Embryonic facial prominence (tissue), 1 donor: ENCODE results near the gene TIE1.

Experiments
- DNase-seq: peaks from one replicate; pipeline ENCODE4 v3.0.0-alpha.2; 2016; ENCODE audit errors: extremely low spot score

TIE1 gene

GRCh38 chr1:43312663-43313515 lies 12.1 kb downstream of the TIE1 start:
- no peak for DNase-seq

- DNase-seq = no peak
Measured at GRCh38 chr1:43313771-43314170, 13.0 kb downstream of the TIE1 start.

GRCh38 chr1:43314233-43314632 lies 13.5 kb downstream of the TIE1 start:
- DNase-seq = no peak

- DNase-seq = no peak
Measured at GRCh38 chr1:43315481-43315880, 14.7 kb downstream of the TIE1 start.

DNA sequence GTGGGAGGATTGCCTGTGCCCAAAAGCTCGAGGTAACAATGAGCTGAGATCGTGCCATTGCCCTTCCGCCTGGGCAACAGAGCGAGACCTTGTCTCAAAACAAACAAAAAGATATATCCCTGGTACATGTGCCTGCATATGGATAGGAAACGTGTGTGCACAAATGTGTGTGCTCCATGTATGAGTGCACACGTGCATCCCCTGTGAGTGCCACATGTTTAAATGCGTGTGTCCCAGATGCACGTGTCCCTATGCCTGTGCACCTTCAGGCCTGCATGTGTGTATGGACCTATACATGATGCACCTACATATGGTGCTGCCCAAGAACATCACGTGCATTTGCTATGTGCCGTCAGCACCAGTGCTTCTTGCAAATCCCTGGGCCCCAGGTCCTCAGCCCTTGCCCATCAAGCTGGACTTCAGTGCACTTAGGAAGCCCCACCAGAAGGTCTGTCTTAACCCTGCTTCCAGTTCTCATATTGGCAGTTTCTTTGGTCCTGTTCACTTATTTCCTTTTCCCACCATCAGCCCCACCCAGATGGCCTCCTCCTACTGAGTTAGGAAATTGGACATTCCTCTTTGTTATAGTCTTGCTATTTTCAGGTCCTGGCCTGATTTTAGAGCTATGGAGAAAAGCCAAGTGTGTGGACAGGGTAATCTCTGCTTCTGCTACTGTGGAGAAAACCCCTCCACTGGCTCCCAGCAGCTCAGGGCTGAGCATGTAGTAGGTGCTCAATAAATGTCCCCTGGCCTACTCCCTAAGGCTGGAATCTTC lies 15.4 kb downstream of the TIE1 start:
- DNase-seq = no peak

DNA sequence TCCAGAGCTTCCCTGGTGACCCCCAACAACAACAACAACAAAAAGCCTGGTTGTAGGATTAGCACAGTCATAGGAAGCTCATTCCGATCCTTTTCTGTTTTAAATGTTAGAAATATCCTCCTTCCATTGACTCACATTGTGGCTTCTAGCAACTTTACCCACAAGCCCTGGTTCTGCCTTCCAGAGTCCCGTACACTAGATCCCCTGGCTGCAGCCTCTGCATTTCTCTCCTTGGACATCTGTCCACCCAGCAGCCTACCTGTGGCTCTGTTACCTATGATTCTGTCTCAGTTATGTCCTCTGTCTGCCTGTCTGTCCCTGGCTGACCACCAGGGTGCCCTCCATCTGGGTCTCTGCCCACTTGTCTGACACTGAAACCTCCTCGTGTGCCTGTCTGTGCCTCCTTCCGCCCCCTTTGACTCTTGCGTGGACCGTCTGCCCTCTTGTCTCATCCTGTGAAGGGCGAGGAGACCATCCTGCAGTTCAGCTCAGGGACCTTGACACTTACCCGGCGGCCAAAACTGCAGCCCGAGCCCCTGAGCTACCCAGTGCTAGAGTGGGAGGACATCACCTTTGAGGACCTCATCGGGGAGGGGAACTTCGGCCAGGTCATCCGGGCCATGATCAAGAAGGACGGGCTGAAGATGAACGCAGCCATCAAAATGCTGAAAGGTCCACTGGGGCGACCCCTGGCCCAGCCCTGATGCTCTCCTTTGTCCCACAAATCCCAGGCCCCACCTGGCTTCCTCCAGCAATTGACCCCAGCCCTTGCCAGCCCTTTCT lies 16.1 kb downstream of the TIE1 start:
- DNase-seq = no peak

- DNase-seq = no peak
Measured at GRCh38 chr1:43317817-43318471, 17.2 kb downstream of the TIE1 start.

GRCh38 chr1:43318831-43319230 lies 18.0 kb downstream of the TIE1 start:
- no peak for DNase-seq

DNA sequence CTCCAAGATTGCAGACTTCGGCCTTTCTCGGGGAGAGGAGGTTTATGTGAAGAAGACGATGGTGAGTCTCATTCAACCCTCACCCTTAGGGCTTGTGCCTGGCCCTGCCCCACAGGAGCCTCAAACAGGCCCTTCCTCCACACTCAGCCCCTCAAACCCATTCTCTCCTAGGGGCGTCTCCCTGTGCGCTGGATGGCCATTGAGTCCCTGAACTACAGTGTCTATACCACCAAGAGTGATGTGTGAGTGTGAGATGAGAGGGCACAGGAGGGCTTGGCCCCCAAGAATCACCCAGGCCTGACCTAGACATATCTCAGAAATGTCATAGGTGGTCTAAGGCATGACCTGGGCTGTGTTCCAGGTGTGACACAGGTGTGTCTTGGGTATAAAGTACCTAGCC lies 18.5 kb downstream of the TIE1 start:
- no peak for DNase-seq

- no peak for DNase-seq
Measured at GRCh38 chr1:43319766-43320165, 19.0 kb downstream of the TIE1 start.

GRCh38 chr1:43321331-43321891 lies 20.6 kb downstream of the TIE1 start:
- DNase-seq = no peak

- DNase-seq = no peak
Measured at GRCh38 chr1:43322506-43322905, 21.7 kb downstream of the TIE1 start.

GRCh38 chr1:43324810-43325209 lies 24.0 kb downstream of the TIE1 start:
- no peak for DNase-seq

GRCh38 chr1:43325381-43325780 lies 24.6 kb downstream of the TIE1 start:
- no peak for DNase-seq

GRCh38 chr1:43327549-43328292 lies 26.9 kb downstream of the TIE1 start:
- no peak for DNase-seq

DNA sequence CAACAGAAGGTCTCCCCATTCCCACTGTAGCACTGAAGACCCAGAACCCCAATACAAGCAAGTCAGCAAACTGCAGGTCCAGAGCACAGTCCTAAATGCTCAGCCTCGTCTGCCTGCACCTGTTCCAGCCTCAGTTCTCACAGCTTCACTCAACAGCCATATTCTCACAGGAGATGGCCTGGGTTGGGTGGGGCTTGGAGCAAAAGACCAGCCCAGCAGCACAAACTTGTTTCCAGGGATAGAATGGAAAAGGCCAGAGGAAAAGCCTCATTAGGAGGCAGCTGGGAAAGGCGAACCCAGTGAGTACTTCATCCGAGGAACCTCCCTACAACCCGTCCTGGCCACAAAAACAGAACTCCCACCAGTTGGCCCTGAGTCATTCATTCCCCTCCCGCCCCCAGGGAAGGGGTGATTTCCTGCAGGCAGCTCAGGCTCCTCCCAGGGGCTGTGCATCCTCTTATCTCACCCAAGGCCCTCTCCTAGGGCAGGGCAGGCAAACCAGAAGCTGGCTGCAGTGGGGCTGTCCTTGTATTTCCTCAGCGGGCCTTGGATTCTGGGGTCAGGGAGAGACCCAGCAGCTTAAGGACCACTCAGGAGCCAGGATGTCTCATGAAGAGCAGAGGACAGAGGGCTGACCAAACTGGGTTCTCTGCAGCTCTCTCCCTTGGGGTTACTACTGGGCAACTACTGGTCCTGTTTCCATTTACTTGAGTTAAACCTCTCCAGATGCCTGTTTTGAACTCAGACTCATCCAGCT lies 29.4 kb downstream of the TIE1 start:
- no peak for DNase-seq

DNA sequence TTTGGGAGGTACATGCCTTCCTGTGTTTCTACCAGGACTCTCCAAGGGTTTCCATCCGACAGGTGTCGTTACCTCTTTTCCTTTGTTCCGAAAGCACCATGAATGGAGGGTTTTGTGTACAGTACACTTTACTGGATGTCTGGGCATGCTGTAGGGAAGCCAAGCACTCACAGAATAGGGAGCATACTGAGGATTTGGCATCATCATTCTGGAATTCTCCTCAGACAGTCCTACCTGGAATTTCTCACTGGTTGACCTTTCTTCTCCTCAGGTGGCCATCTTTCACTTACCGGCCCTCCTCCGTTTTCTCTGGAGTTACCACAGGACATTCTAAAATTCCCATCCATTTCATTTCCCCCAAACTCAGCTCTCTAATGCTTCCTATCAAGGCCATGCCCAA lies 30.9 kb downstream of the TIE1 start:
- no peak for DNase-seq

GRCh38 chr1:43334453-43335205 lies 33.8 kb downstream of the TIE1 start:
- DNase-seq = no peak

DNA sequence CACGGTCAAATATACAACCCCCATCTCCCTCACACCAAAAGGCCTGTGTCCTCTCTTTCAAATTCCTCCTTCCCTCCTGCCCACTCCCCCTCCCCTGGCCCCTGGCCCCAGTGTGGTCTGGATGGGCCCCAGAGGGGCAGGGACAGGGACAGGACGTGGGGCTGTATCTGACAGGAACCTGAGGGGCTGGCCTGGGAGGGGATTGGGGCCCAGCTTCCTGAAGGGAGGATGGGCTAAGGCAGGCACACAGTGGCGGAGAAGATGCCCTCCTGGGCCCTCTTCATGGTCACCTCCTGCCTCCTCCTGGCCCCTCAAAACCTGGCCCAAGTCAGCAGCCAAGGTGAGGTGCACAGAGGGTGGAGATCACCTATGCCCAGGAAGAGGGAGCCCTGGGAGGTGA lies 36.8 kb downstream of the TIE1 start, which contains the start of gene MPL:
MPL (plus strand) TSS at position 231 of the 400 bp plus-strand sequence; CDS start at position 262, 31 bp downstream.
- no peak for DNase-seq
